Mesendoderm (in vitro differentiated cells): ENCODE results near the gene NCOA4.

Experiments used
- DNase-seq: peaks from one replicate; pipeline ENCODE4 v3.0.0; 2013
- H2AK5ac ChIP-seq: 2 replicates; pipeline ENCODE4 v1.6.1; 2013; ENCODE audit warnings: low read length, inconsistent platforms
- H2BK120ac ChIP-seq: 2 replicates; pipeline ENCODE4 v1.6.1; 2013; ENCODE audit warnings: low read depth, mild to moderate bottlenecking, low read length, moderate library complexity, mixed read lengths
- H2BK15ac ChIP-seq: replicated peaks from 2 replicates; pipeline ENCODE4 v1.6.1; 2013; ENCODE audit warnings: low read depth, mild to moderate bottlenecking, moderate library complexity
- H2BK5ac ChIP-seq: 2 replicates; pipeline ENCODE4 v1.6.1; 2013; ENCODE audit warnings: low read length, inconsistent platforms
- H3K18ac ChIP-seq: 2 replicates; pipeline ENCODE4 v1.6.1; 2013; ENCODE audit warnings: mild to moderate bottlenecking, low read length, mixed read lengths
- H3K23ac ChIP-seq: one replicate; pipeline ENCODE4 v1.6.1; 2013; ENCODE audit warnings: low read length
- H3K27ac ChIP-seq: 2 replicates; pipeline ENCODE4 v1.5.1; 2013; ENCODE audit warnings: low read depth, mild to moderate bottlenecking, inconsistent platforms, low read length, moderate library complexity
- H3K27me3 ChIP-seq: 2 replicates; pipeline ENCODE4 v1.6.1; 2013; ENCODE audit warnings: low read length, control low read depth, mild to moderate bottlenecking, inconsistent platforms; ENCODE audit not compliant: insufficient read depth, poor library complexity
- H3K36me3 ChIP-seq: 2 replicates; pipeline ENCODE4 v1.6.1; 2013; ENCODE audit warnings: low read length, inconsistent platforms; ENCODE audit not compliant: control insufficient read depth, insufficient read depth
- H3K4ac ChIP-seq: one replicate; pipeline ENCODE4 v1.6.1; 2013; ENCODE audit warnings: low read depth, mild to moderate bottlenecking, low read length, moderate library complexity
- H3K4me1 ChIP-seq: 2 replicates; pipeline ENCODE4 v1.6.1; 2013; ENCODE audit warnings: low read depth, low read length, inconsistent platforms; ENCODE audit not compliant: control insufficient read depth
- H3K4me2 ChIP-seq: 2 replicates; pipeline ENCODE4 v1.6.1; 2013; ENCODE audit warnings: low read length
- H3K4me3 ChIP-seq: 2 replicates; pipeline ENCODE4 v1.5.1; 2013; ENCODE audit warnings: mild to moderate bottlenecking, low read length
- H3K56ac ChIP-seq: one replicate; pipeline ENCODE4 v1.6.1; 2013; ENCODE audit warnings: low read length
- H3K79me1 ChIP-seq: 2 replicates; pipeline ENCODE4 v1.6.1; 2013; ENCODE audit warnings: low read length, inconsistent platforms
- H3K79me2 ChIP-seq: 2 replicates; pipeline ENCODE4 v1.6.1; 2013; ENCODE audit warnings: mild to moderate bottlenecking, low read length; ENCODE audit not compliant: control insufficient read depth, insufficient read depth
- H3K9ac ChIP-seq: 2 replicates; pipeline ENCODE4 v1.6.1; 2013; ENCODE audit warnings: low read length, inconsistent platforms
- H4K5ac ChIP-seq: one replicate; pipeline ENCODE4 v1.6.1; 2013; ENCODE audit warnings: low read length
- H4K8ac ChIP-seq: one replicate; pipeline ENCODE4 v1.6.1; 2013; ENCODE audit warnings: low read depth, mild to moderate bottlenecking, control low read depth, low read length, moderate library complexity
- WGBS: extraction: QIAGEN DNeasy Blood & Tissue Kit; methylation state at CpG from one replicate; pipeline ENCODE4 v1.1.7; 2013; ENCODE audit warnings: low lambda C conversion rate, missing lambda C conversion rate; ENCODE audit not compliant: insufficient coverage; ENCODE audit errors: extremely low coverage; 5-methylcytosine and 5-hydroxymethylcytosine counted together

Gene NCOA4

GRCh38 chr10:46026106-46026505, 4.3 kb downstream of the NCOA4 start:
- Histone ChIP-seq H3K23ac (no peak overlapping the region), H4K5ac (no peak overlapping the region), H2BK15ac (no peak overlapping the region), H3K4me1 (peaks cover 7% of the 10 kb centered on the region), H2AK5ac (no peak overlapping the region), H3K79me1 (peaks cover 19% of the 10 kb centered on the region), H3K9ac (no peak overlapping the region), H3K56ac (no peak overlapping the region), H3K36me3 (no peaks in the 10 kb centered on the region), H3K79me2 (peaks cover 54% of the 10 kb centered on the region), H4K8ac (no peak overlapping the region), H3K27ac (no peak overlapping the region), H3K18ac (no peak overlapping the region), H3K4me2 (no peak overlapping the region), H3K27me3 (no peaks in the 10 kb centered on the region), H2BK5ac (no peak overlapping the region), H2BK120ac (no peak overlapping the region), H3K4ac (no peak overlapping the region), H3K4me3 (no peak overlapping the region)
- no peak for DNase-seq

- Histone ChIP-seq H4K5ac (no peak overlapping the region), H3K23ac (no peak overlapping the region), H3K4ac (no peak overlapping the region), H3K27me3 (no peaks in the 10 kb centered on the region), H3K4me1 (peaks cover 7% of the 10 kb centered on the region), H4K8ac (no peak overlapping the region), H2BK120ac (no peak overlapping the region), H3K27ac (no peak overlapping the region), H2AK5ac (no peak overlapping the region), H3K36me3 (no peaks in the 10 kb centered on the region), H2BK15ac (no peak overlapping the region), H3K4me2 (no peak overlapping the region), H3K4me3 (no peak overlapping the region), H3K9ac (peak overlapping the region; percentile 22), H3K56ac (peak overlapping the region; percentile 56), H3K79me1 (peaks cover 19% of the 10 kb centered on the region), H2BK5ac (no peak overlapping the region), H3K79me2 (peaks cover 58% of the 10 kb centered on the region), H3K18ac (no peak overlapping the region)
- WGBS: no CpG with 5 or more reads among the region's 2 CpGs
- no peak for DNase-seq
These were observed 5.0 kb downstream of the NCOA4 start for GRCh38 chr10:46025406-46025805.

GRCh38 chr10:46024948-46025347, 5.5 kb downstream of the NCOA4 start:
- Histone ChIP-seq H4K5ac (no peak overlapping the region), H3K79me2 (peaks cover 62% of the 10 kb centered on the region), H2BK15ac (no peak overlapping the region), H3K79me1 (peaks cover 20% of the 10 kb centered on the region), H3K4me1 (peaks cover 7% of the 10 kb centered on the region), H3K23ac (no peak overlapping the region), H3K9ac (no peak overlapping the region), H3K27ac (no peak overlapping the region), H3K4me2 (no peak overlapping the region), H2BK120ac (no peak overlapping the region), H3K4me3 (no peak overlapping the region), H2BK5ac (no peak overlapping the region), H3K56ac (no peak overlapping the region), H3K18ac (no peak overlapping the region), H3K36me3 (no peaks in the 10 kb centered on the region), H2AK5ac (no peak overlapping the region), H3K4ac (no peak overlapping the region), H3K27me3 (no peaks in the 10 kb centered on the region), H4K8ac (no peak overlapping the region)
- no peak for DNase-seq

- Histone ChIP-seq H2BK5ac (no peak overlapping the region), H2BK120ac (no peak overlapping the region), H3K79me1 (peaks cover 26% of the 10 kb centered on the region), H3K27ac (peak overlapping the region; percentile 29), H3K23ac (peak overlapping the region; percentile 91), H3K4me1 (peaks cover 4% of the 10 kb centered on the region), H3K56ac (peak overlapping the region; percentile 90), H3K4me2 (peak overlapping the region; percentile 86), H2AK5ac (no peak overlapping the region), H4K8ac (no peak overlapping the region), H2BK15ac (no peak overlapping the region), H3K36me3 (no peaks in the 10 kb centered on the region), H3K4me3 (peak overlapping the region; percentile 63), H3K18ac (peak overlapping the region; percentile 69), H4K5ac (no peak overlapping the region), H3K27me3 (no peaks in the 10 kb centered on the region), H3K4ac (no peak overlapping the region), H3K79me2 (peaks cover 68% of the 10 kb centered on the region), H3K9ac (peak overlapping the region; percentile 90)
- WGBS: no CpG with 5 or more reads among the region's 49 CpGs
- DNase-seq: peak; percentile 94
These were observed 7.3 kb downstream of the NCOA4 start for GRCh38 chr10:46022978-46023702.

- Histone ChIP-seq H4K5ac (no peak overlapping the region), H3K9ac (no peak overlapping the region), H2BK5ac (no peak overlapping the region), H3K4ac (no peak overlapping the region), H2BK15ac (no peak overlapping the region), H3K27me3 (no peaks in the 10 kb centered on the region), H2AK5ac (no peak overlapping the region), H3K56ac (no peak overlapping the region), H2BK120ac (no peak overlapping the region), H3K4me2 (no peak overlapping the region), H3K79me1 (peaks cover 21% of the 10 kb centered on the region), H3K4me3 (no peak overlapping the region), H3K4me1 (peaks cover 2% of the 10 kb centered on the region), H3K23ac (no peak overlapping the region), H3K79me2 (peaks cover 59% of the 10 kb centered on the region), H4K8ac (no peak overlapping the region), H3K18ac (no peak overlapping the region), H3K27ac (no peak overlapping the region), H3K36me3 (peaks cover 2% of the 10 kb centered on the region)
- WGBS: no CpG with 5 or more reads among the region's 3 CpGs
- no peak for DNase-seq
These were observed 10.1 kb downstream of the NCOA4 start for GRCh38 chr10:46020344-46020657.
